GM23338 (cell line): ENCODE data around the gene TCF12.

Experiments
- CTCF ChIP-seq, 2 experiments: fragments of 200-600 bp in 1 of 2; sonication (generic) in 1 of 2; conservative IDR thresholded peaks; 2 replicates each; pipeline versions ENCODE4 v1.5.1 to v1.6.1; 2016 to 2017; ENCODE audit warnings: antibody characterized with exemption in 2 of 2, low read depth in 2 of 2, mild to moderate bottlenecking in 2 of 2, moderate library complexity in 1 of 2
- POLR2AphosphoS5 ChIP-seq: IDR thresholded peaks from 2 replicates; pipeline ENCODE4 v1.6.1; 2016; ENCODE audit warnings: antibody characterized with exemption, low read depth
- REST ChIP-seq: IDR thresholded peaks from one replicate; pipeline ENCODE4 v1.6.1; 2018; ENCODE audit warnings: antibody characterized with exemption; ENCODE audit not compliant: unreplicated experiment
- STAT1 ChIP-seq: IDR thresholded peaks from one replicate; pipeline ENCODE4 v1.6.1; 2016; ENCODE audit warnings: antibody characterized with exemption; ENCODE audit not compliant: unreplicated experiment

- TF ChIP-seq CTCF (conservative IDR thresholded peaks at IDR 0.05; ENCODE audit: low read depth in 2 of 2) (no peak), STAT1 (no peak), POLR2AphosphoS5 (no peak), REST (no peak)
These were observed 306.2 kb downstream of the TCF12 start for GRCh38 chr15:57224664-57225063.
